Liver (tissue), 9 donors: Measurements from ENCODE around the gene HRH2. TPM values are rescaled to one million over a fixed set of nuclear protein-coding genes. Genes with fewer than 3 reads are reported as not detected.

Experiments used
- DNase-seq: peaks from one replicate; pipeline ENCODE4 v3.0.0-alpha.2; 2017; ENCODE audit warnings: low spot score
- H3K27ac ChIP-seq, 2 donors: one replicate each; pipeline ENCODE4 v1.7.0; 2013; ENCODE audit warnings: inconsistent platforms in 2 of 2, low read length in 2 of 2, control low read depth in 1 of 2, low read depth in 1 of 2, mild to moderate bottlenecking in 1 of 2
- H3K27me3 ChIP-seq, 4 donors: one replicate each; pipeline versions ENCODE4 v1.6.1 to v1.7.0; 2013; ENCODE audit warnings: low read length in 3 of 4, inconsistent platforms in 1 of 4, mild to moderate bottlenecking in 1 of 4, moderate library complexity in 1 of 4; ENCODE audit not compliant: control insufficient read depth in 4 of 4, insufficient read depth in 4 of 4
- H3K36me3 ChIP-seq, 4 donors: one replicate each; pipeline versions ENCODE4 v1.6.1 to v1.7.0; 2013; ENCODE audit warnings: low read length in 3 of 4, mild to moderate bottlenecking in 3 of 4, low read depth in 1 of 4, moderate library complexity in 1 of 4; ENCODE audit not compliant: control insufficient read depth in 4 of 4, insufficient read depth in 3 of 4
- H3K4me1 ChIP-seq, 4 donors: one replicate each; pipeline versions ENCODE4 v1.6.1 to v1.7.0; 2013; ENCODE audit warnings: low read length in 3 of 4, mild to moderate bottlenecking in 3 of 4, moderate library complexity in 1 of 4; ENCODE audit not compliant: control insufficient read depth in 4 of 4, insufficient read depth in 4 of 4
- H3K4me3 ChIP-seq, 3 donors: one replicate each; pipeline versions ENCODE4 v1.6.1 to v1.7.0; 2013; ENCODE audit warnings: low read length in 3 of 3, control low read depth in 1 of 3, low read depth in 1 of 3, mild to moderate bottlenecking in 1 of 3
- H3K9ac ChIP-seq, 2 donors: one replicate each; pipeline ENCODE4 v1.7.0; 2013; ENCODE audit warnings: low read length in 2 of 2, mild to moderate bottlenecking in 2 of 2, moderate library complexity in 2 of 2, control low read depth in 1 of 2, low read depth in 1 of 2
- H3K9me3 ChIP-seq, 4 donors: one replicate each; pipeline versions ENCODE4 v1.6.1 to v1.7.0; 2013; ENCODE audit warnings: low read length in 3 of 4; ENCODE audit not compliant: control insufficient read depth in 4 of 4
- CTCF ChIP-seq: fragments of 150-350 bp; IDR thresholded peaks from 2 replicates; pipeline ENCODE4 v1.5.1; 2017; ENCODE audit warnings: improper control_type of control experiment, low read depth, low read length; ENCODE audit not compliant: missing input control
- FOXA1 ChIP-seq: IDR thresholded peaks from 2 replicates; pipeline ENCODE4 v1.6.1; 2016; ENCODE audit warnings: antibody characterized with exemption
- GABPA ChIP-seq, 2 donors: IDR thresholded peaks in 1 of 2; conservative IDR thresholded peaks in 1 of 2; 2 replicates each; pipeline ENCODE4 v1.6.1; 2016; ENCODE audit warnings: antibody characterized with exemption in 2 of 2, mild to moderate bottlenecking in 1 of 2, moderate library complexity in 1 of 2
- HNF4G ChIP-seq: IDR thresholded peaks from 2 replicates; pipeline ENCODE4 v1.6.1; 2016; ENCODE audit warnings: antibody characterized with exemption
- JUND ChIP-seq, 2 donors: IDR thresholded peaks; 2 replicates each; pipeline ENCODE4 v1.6.1; 2016; ENCODE audit warnings: antibody characterized with exemption in 2 of 2
- MAX ChIP-seq: IDR thresholded peaks from 2 replicates; pipeline ENCODE4 v1.6.1; 2016; ENCODE audit warnings: antibody characterized with exemption
- SP1 ChIP-seq: IDR thresholded peaks from 2 replicates; pipeline ENCODE4 v1.6.1; 2018; ENCODE audit warnings: antibody characterized with exemption, mild to moderate bottlenecking
- TAF1 ChIP-seq: conservative IDR thresholded peaks from 2 replicates; pipeline ENCODE4 v1.6.1; 2016; ENCODE audit warnings: antibody characterized with exemption, mild to moderate bottlenecking
- YY1 ChIP-seq: IDR thresholded peaks from 2 replicates; pipeline ENCODE4 v1.6.1; 2016; ENCODE audit warnings: antibody characterized with exemption, mild to moderate bottlenecking
- WGBS: extraction: QIAGEN DNeasy Blood & Tissue Kit; methylation state at CpG from one replicate; pipeline ENCODE4 v1.1.7; 2013; 5-methylcytosine and 5-hydroxymethylcytosine counted together
- polyA plus RNA-seq, 2 donors: library from polyadenylated mRNA; stranded (reverse) in 1 of 2; unstranded in 1 of 2; fragments of 200-250 nt in 1 of 2; fragments of >200 nt in 1 of 2; fragmentation: Nextera tagmentation in 1 of 2; extraction: Ambion mirVana in 1 of 2; gene quantifications; one replicate each; pipeline versions ENCODE4 v1.2.1 to v1.2.3, GENCODE V29; 2013 to 2015
- total RNA-seq, 2 donors: library from RNA; depleted of rRNA; stranded (reverse); fragments of >200 nt; gene quantifications; one replicate each; pipeline ENCODE4 v1.2.3, GENCODE V29; 2014
- TF ChIP-seq, protein P1 (sequence below): IDR thresholded peaks from 2 replicates; pipeline ENCODE4 v1.6.1; 2016; ENCODE audit warnings: antibody characterized with exemption
- TF ChIP-seq, protein P2 (sequence below): IDR thresholded peaks from 2 replicates; pipeline ENCODE4 v1.6.1; 2016; ENCODE audit warnings: antibody characterized with exemption, mild to moderate bottlenecking
- donor health status: healthy.
- donor health status: healthy.
- donor health status: healthy.
- donor health status: healthy.
- donor health status: healthy.

Gene HRH2
- total and polyA plus RNA-seq, 4 donors, result 0.44 to 2.6 (median 1.3) TPM

GRCh38 chr5:175686396-175686795, 28.5 kb downstream of the HRH2 start (continued):
- TF ChIP-seq, protein P1, sequence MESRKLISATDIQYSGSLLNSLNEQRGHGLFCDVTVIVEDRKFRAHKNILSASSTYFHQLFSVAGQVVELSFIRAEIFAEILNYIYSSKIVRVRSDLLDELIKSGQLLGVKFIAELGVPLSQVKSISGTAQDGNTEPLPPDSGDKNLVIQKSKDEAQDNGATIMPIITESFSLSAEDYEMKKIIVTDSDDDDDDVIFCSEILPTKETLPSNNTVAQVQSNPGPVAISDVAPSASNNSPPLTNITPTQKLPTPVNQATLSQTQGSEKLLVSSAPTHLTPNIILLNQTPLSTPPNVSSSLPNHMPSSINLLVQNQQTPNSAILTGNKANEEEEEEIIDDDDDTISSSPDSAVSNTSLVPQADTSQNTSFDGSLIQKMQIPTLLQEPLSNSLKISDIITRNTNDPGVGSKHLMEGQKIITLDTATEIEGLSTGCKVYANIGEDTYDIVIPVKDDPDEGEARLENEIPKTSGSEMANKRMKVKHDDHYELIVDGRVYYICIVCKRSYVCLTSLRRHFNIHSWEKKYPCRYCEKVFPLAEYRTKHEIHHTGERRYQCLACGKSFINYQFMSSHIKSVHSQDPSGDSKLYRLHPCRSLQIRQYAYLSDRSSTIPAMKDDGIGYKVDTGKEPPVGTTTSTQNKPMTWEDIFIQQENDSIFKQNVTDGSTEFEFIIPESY, result no peak
- TF ChIP-seq FOXA1 (no peak), YY1 (no peak), TAF1 (no peak)

GRCh38 chr5:175686826-175687225, 29.0 kb downstream of the HRH2 start:
- no peak overlapping the region for H3K4me3 ChIP-seq
- peaks cover 0 to 4% (median 2%) of the 10 kb centered on the region in 4 donors for H3K27me3 ChIP-seq
- no peaks in the 10 kb centered on the region for H3K9me3 ChIP-seq
- TF ChIP-seq SP1 (no peak), JUND (IDR thresholded peaks at IDR 0.05) (no peak), HNF4G (no peak), FOXA1 (no peak), MAX (no peak), CTCF (no peak), GABPA (IDR thresholded peaks at IDR 0.05 in 1 of 2, conservative IDR thresholded peaks at IDR 0.05 in 1 of 2) (no peak)
- TF ChIP-seq, protein P1, result no peak
- TF ChIP-seq, protein P2, sequence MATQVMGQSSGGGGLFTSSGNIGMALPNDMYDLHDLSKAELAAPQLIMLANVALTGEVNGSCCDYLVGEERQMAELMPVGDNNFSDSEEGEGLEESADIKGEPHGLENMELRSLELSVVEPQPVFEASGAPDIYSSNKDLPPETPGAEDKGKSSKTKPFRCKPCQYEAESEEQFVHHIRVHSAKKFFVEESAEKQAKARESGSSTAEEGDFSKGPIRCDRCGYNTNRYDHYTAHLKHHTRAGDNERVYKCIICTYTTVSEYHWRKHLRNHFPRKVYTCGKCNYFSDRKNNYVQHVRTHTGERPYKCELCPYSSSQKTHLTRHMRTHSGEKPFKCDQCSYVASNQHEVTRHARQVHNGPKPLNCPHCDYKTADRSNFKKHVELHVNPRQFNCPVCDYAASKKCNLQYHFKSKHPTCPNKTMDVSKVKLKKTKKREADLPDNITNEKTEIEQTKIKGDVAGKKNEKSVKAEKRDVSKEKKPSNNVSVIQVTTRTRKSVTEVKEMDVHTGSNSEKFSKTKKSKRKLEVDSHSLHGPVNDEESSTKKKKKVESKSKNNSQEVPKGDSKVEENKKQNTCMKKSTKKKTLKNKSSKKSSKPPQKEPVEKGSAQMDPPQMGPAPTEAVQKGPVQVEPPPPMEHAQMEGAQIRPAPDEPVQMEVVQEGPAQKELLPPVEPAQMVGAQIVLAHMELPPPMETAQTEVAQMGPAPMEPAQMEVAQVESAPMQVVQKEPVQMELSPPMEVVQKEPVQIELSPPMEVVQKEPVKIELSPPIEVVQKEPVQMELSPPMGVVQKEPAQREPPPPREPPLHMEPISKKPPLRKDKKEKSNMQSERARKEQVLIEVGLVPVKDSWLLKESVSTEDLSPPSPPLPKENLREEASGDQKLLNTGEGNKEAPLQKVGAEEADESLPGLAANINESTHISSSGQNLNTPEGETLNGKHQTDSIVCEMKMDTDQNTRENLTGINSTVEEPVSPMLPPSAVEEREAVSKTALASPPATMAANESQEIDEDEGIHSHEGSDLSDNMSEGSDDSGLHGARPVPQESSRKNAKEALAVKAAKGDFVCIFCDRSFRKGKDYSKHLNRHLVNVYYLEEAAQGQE, result no peak
- H3K4me1 ChIP-seq, result peaks cover 0 to 3% (median 0%) of the 10 kb centered on the region in 4 donors
- H3K9ac ChIP-seq, result no peak overlapping the region
- no peaks in the 10 kb centered on the region for H3K36me3 ChIP-seq
- DNase-seq, result no peak
- 81% methylated on average over 9 of the region's 9 CpGs for WGBS
- H3K27ac ChIP-seq, result no peak overlapping the region
